ENCODE measurements around the gene ADAMTSL5. TPM values are rescaled to one million over a fixed set of nuclear protein-coding genes. Genes with fewer than 3 reads are reported as not detected.

The ADAMTSL5 gene
- total and polyA plus RNA-seq, 9 of the 15 experiments (the other 6 are each of a cell fraction or from before 2014, with no cell fraction given), result 1.0 to 11.6 (median 4.1) TPM

DNA sequence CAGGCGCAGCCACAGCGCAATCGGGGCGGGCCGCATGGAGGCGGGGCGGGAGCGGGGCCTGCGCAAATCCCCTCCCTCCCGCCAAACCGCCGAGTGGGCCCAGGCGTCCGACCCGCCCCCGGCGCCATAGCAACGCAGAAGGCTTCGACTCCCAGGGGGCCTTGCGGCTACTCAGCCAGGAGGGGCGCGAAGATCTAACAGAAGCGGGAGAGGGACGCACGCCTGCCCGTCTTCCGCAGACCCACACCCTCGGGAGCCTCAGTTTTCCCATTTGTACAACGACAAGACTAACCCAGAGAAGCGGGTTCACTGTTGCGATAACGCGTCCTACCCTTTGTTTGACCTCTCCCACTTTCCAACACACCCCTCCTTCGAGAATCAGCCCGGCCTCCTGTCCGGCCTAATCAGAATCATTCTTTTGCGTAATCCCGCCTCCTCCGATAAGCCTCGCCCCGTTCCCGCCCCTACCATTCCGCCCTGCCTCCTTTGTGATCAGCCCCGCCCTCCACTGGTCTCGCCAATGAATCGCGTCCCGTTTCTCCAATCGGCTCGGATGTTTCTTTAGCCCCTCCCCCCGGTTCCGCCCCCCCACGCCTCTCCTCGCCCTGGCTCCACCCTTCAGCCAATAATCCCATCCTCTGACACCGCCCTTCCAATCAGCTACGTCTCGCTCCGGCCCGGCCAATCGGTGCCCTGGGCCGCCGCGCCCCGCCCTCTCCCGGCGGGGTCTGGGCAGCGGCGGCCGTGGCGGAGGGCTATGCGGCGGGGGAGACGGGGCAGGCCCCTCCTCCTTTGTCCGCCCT is 22.3 kb downstream of the ADAMTSL5 start, which contains the start of gene PCSK4 (continued):
- TF ChIP-seq, protein P1, sequence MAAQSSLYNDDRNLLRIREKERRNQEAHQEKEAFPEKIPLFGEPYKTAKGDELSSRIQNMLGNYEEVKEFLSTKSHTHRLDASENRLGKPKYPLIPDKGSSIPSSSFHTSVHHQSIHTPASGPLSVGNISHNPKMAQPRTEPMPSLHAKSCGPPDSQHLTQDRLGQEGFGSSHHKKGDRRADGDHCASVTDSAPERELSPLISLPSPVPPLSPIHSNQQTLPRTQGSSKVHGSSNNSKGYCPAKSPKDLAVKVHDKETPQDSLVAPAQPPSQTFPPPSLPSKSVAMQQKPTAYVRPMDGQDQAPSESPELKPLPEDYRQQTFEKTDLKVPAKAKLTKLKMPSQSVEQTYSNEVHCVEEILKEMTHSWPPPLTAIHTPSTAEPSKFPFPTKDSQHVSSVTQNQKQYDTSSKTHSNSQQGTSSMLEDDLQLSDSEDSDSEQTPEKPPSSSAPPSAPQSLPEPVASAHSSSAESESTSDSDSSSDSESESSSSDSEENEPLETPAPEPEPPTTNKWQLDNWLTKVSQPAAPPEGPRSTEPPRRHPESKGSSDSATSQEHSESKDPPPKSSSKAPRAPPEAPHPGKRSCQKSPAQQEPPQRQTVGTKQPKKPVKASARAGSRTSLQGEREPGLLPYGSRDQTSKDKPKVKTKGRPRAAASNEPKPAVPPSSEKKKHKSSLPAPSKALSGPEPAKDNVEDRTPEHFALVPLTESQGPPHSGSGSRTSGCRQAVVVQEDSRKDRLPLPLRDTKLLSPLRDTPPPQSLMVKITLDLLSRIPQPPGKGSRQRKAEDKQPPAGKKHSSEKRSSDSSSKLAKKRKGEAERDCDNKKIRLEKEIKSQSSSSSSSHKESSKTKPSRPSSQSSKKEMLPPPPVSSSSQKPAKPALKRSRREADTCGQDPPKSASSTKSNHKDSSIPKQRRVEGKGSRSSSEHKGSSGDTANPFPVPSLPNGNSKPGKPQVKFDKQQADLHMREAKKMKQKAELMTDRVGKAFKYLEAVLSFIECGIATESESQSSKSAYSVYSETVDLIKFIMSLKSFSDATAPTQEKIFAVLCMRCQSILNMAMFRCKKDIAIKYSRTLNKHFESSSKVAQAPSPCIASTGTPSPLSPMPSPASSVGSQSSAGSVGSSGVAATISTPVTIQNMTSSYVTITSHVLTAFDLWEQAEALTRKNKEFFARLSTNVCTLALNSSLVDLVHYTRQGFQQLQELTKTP (IDR thresholded peaks at IDR 0.05; ENCODE audit: low read depth in 1 of 2, partially characterized antibody in 2 of 2), result peak in 1 of 2 experiments; percentile 78
- TF ChIP-seq ESRRA (IDR thresholded peaks at IDR 0.05; ENCODE audit: borderline replicate concordance, low read depth) (peak; percentile 85), RBM22 (IDR thresholded peaks at IDR 0.05; ENCODE audit: low read depth, low read length, poor library complexity, severe bottlenecking) (peak; percentile 94), SIN3A (IDR thresholded peaks at IDR 0.05; ENCODE audit: borderline replicate concordance in 2 of 2, control insufficient read depth in 1 of 2, low read depth in 2 of 2, low read length in 2 of 2) (peak; percentile 90 to 93; a peak in 3 of 4 replicates), TBP (optimal IDR thresholded peaks at IDR 0.05; ENCODE audit: low read depth, low read length) (peak; percentile 30), HDGF (IDR thresholded peaks at IDR 0.05) (peak; percentile 90), ZNF263 (CRISPR knock-in tag; IDR thresholded peaks at IDR 0.05; ENCODE audit: borderline replicate concordance) (0 out of 2 replicates have a peak, but pooled peaks have one; percentile 35), OTX1 (CRISPR knock-in tag; IDR thresholded peaks at IDR 0.05) (no peak), SMAD4 (CRISPR knock-in tag; conservative IDR thresholded peaks at IDR 0.05) (0 out of 2 replicates have a peak, but pooled peaks have one; percentile 6), ATF7 (IDR thresholded peaks at IDR 0.05) (peak; percentile 98), SMARCC2 (IDR thresholded peaks at IDR 0.05; ENCODE audit: low read depth) (no peak), KDM2B (CRISPR knock-in tag; IDR thresholded peaks at IDR 0.05) (no peak), SP1 (CRISPR knock-in tag; IDR thresholded peaks at IDR 0.05) (peak; percentile 90)
- TF ChIP-seq, protein P2, sequence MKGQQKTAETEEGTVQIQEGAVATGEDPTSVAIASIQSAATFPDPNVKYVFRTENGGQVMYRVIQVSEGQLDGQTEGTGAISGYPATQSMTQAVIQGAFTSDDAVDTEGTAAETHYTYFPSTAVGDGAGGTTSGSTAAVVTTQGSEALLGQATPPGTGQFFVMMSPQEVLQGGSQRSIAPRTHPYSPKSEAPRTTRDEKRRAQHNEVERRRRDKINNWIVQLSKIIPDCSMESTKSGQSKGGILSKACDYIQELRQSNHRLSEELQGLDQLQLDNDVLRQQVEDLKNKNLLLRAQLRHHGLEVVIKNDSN (CRISPR knock-in tag; IDR thresholded peaks at IDR 0.05), result no peak
- TF ChIP-seq, protein P3, sequence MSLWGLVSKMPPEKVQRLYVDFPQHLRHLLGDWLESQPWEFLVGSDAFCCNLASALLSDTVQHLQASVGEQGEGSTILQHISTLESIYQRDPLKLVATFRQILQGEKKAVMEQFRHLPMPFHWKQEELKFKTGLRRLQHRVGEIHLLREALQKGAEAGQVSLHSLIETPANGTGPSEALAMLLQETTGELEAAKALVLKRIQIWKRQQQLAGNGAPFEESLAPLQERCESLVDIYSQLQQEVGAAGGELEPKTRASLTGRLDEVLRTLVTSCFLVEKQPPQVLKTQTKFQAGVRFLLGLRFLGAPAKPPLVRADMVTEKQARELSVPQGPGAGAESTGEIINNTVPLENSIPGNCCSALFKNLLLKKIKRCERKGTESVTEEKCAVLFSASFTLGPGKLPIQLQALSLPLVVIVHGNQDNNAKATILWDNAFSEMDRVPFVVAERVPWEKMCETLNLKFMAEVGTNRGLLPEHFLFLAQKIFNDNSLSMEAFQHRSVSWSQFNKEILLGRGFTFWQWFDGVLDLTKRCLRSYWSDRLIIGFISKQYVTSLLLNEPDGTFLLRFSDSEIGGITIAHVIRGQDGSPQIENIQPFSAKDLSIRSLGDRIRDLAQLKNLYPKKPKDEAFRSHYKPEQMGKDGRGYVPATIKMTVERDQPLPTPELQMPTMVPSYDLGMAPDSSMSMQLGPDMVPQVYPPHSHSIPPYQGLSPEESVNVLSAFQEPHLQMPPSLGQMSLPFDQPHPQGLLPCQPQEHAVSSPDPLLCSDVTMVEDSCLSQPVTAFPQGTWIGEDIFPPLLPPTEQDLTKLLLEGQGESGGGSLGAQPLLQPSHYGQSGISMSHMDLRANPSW (CRISPR knock-in tag; IDR thresholded peaks at IDR 0.05), result no peak
